Keratinocyte (primary cell): ENCODE results near the gene DPH5.

ENCODE experiments used
- CTCF ChIP-seq, 3 experiments: IDR thresholded peaks in 1 of 3; conservative IDR thresholded peaks in 1 of 3; optimal IDR thresholded peaks in 1 of 3; 2 replicates in 2 of 3; 3 replicates in 1 of 3; pipeline versions ENCODE3 to v1.5.1; 2011; ENCODE audit warnings: low read length in 3 of 3, mild to moderate bottlenecking in 3 of 3, moderate library complexity in 2 of 3, control low read depth in 1 of 3, inconsistent platforms in 1 of 3; ENCODE audit not compliant: insufficient read depth in 2 of 3; ENCODE audit errors: extremely low read depth in 1 of 3
- EZH2 ChIP-seq: IDR thresholded peaks from one replicate; pipeline ENCODE4 v1.6.1; 2012; ENCODE audit warnings: inconsistent platforms, mild to moderate bottlenecking, low read length, moderate library complexity

GRCh38 chr1:101017448-101017847 lies 8.1 kb downstream of the DPH5 start:
- TF ChIP-seq CTCF (optimal IDR thresholded peaks at IDR 0.05 in 1 of 3, IDR thresholded peaks at IDR 0.05 in 1 of 3, conservative IDR thresholded peaks at IDR 0.05 in 1 of 3; ENCODE audit: extremely low read depth in 1 of 3, insufficient read depth in 2 of 3, low read length in 3 of 3) (no peak), EZH2 (no peak)
